GM12878 (cell line): Measurements from ENCODE around the gene CP. TPM values are rescaled to one million over a fixed set of nuclear protein-coding genes. Genes with fewer than 3 reads are reported as not detected.

Experiments
- ATAC-seq: fragments of 200-7000 bp; cut with Tn5 transposase; 3 replicates; pipeline ENCODE4 v1.9.1; 2020; ENCODE audit warnings: mild to moderate bottlenecking, moderate library complexity
- BruUV-seq: library from RNA; stranded (reverse); fragments of 400-500 nt; replicated peaks from 2 replicates; lab custom pipeline; 2021; lab: Mats Ljungman, UMichigan
- CTCF ChIA-PET: fragments of 300-600 bp; sonication (Branson Sonifier 250); formaldehyde crosslinking; extraction: SDS; loops from one replicate; lab custom pipeline; 2021; ENCODE audit warnings: inconsistent platforms; lab: Yijun Ruan, JAX
- POLR2A ChIA-PET: fragments of 350-600 bp; formaldehyde crosslinking; extraction: SDS; loops from one replicate; lab custom pipeline; 2021; ENCODE audit warnings: inconsistent platforms; lab: Charles Lee
- RAD21 ChIA-PET: fragments of 300-600 bp; sonication (Branson Sonifier 250); formaldehyde crosslinking; loops from one replicate; lab custom pipeline; 2023; ENCODE audit warnings: antibody characterized with exemption; ENCODE audit not compliant: unreplicated experiment; lab: Charles Lee
- SMC1A ChIA-PET: fragments of 300-600 bp; sonication (Branson Sonifier 250); formaldehyde crosslinking; loops from one replicate; lab custom pipeline; 2023; ENCODE audit not compliant: unreplicated experiment, uncharacterized antibody; lab: Charles Lee
- DNase-seq: peaks from one replicate; pipeline ENCODE4 v3.0.0-alpha.2; 2011; ENCODE audit warnings: low read depth, low spot score
- FAIRE-seq: peaks from 3 replicates; lab custom pipeline; 2011; peaks lifted over from hg19 to GRCh38; lab: Jason Lieb, UNC
- H2AFZ ChIP-seq: 2 replicates; pipeline ENCODE4 v1.6.0; 2011; ENCODE audit warnings: low read depth, low read length, control low read depth; ENCODE audit not compliant: control insufficient read depth
- H3K27ac ChIP-seq: 2 replicates; pipeline ENCODE4 v1.5.1; 2011; ENCODE audit warnings: control low read depth; ENCODE audit not compliant: control insufficient read depth, insufficient read depth
- H3K27me3 ChIP-seq, 2 experiments: replicated peaks in 1 of 2; 2 replicates each; pipeline versions ENCODE4 v1.6.0 to v1.6.1; 2011; ENCODE audit warnings: low read length in 1 of 2; ENCODE audit not compliant: control insufficient read depth in 2 of 2, insufficient read depth in 2 of 2
- H3K36me3 ChIP-seq, 2 experiments: 2 replicates each; pipeline ENCODE4 v1.5.1; 2011; ENCODE audit warnings: low read length in 1 of 2; ENCODE audit not compliant: control insufficient read depth in 2 of 2, insufficient read depth in 2 of 2
- H3K4me1 ChIP-seq: 2 replicates; pipeline ENCODE4 v1.6.1; 2011; ENCODE audit warnings: mild to moderate bottlenecking, low read length, moderate library complexity, mixed read lengths; ENCODE audit not compliant: control insufficient read depth, insufficient read depth
- H3K4me2 ChIP-seq: 2 replicates; pipeline ENCODE4 v1.6.0; 2011; ENCODE audit warnings: control low read depth; ENCODE audit not compliant: control insufficient read depth, insufficient read depth
- H3K4me3 ChIP-seq: fragments of 200-600 bp; sonication (generic); 2 replicates; pipeline ENCODE4 v1.5.1; 2016
- H3K79me2 ChIP-seq: 2 replicates; pipeline ENCODE4 v1.6.0; 2011; ENCODE audit warnings: low read length; ENCODE audit not compliant: control insufficient read depth, insufficient read depth
- H3K9ac ChIP-seq: 2 replicates; pipeline ENCODE4 v1.8.0; 2011; ENCODE audit warnings: low read length, control low read depth, mixed read lengths; ENCODE audit not compliant: control insufficient read depth, insufficient read depth
- H3K9me3 ChIP-seq: replicated peaks from 3 replicates; pipeline ENCODE4 v1.5.1; 2011; ENCODE audit warnings: mild to moderate bottlenecking, low read length; ENCODE audit not compliant: control insufficient read depth, insufficient read depth
- H4K20me1 ChIP-seq: 2 replicates; pipeline ENCODE4 v1.6.0; 2011; ENCODE audit not compliant: control insufficient read depth, insufficient read depth
- HCFC1 ChIP-seq: fragments of 150-350 bp; IDR thresholded peaks from 2 replicates; pipeline ENCODE4 v1.6.1; 2014; ENCODE audit warnings: low read length
- WGBS: methylation state at CpG from one replicate; pipeline ENCODE4 v1.1.6; 2016; ENCODE audit warnings: low lambda C conversion rate; ENCODE audit not compliant: insufficient replicate concordance, insufficient coverage; ENCODE audit errors: missing lambda C conversion rate; 5-methylcytosine and 5-hydroxymethylcytosine counted together
- in situ Hi-C: fragments of 300-500 bp; cut with MboI; formaldehyde crosslinking; loops from 9 replicates; pipeline ENCODE4 v1.14.3; 2018; ENCODE audit warnings: mixed read lengths
- intact Hi-C: fragments of 100-400 bp; cut with micrococcal nuclease; formaldehyde crosslinking; loops from one replicate; pipeline ENCODE4 v1.14.2; 2022; ENCODE audit not compliant: unreplicated experiment
- polyA plus RNA-seq, 11 experiments: library from polyadenylated mRNA; depleted of rRNA in 4 of 11; unstranded in 6 of 11; stranded (reverse) in 5 of 11; fragments of >200 nt; fragmentation: Nextera tagmentation in 4 of 11; fragmentation: Illumina TruSeq in 1 of 11; extraction: Ambion mirVana in 4 of 11; extraction: Trizol in 1 of 11; gene quantifications; 1 replicate in 1 of 11; 2 replicates in 10 of 11; pipeline versions ENCODE4 v1.2.1 to v1.2.3, GENCODE V29; 2011 to 2016; ENCODE audit warnings: inconsistent platforms in 2 of 11, missing spikeins in 2 of 11, low read depth in 1 of 11
- total RNA-seq, 4 experiments: library from RNA; depleted of rRNA in 3 of 4; stranded (reverse); fragments of >200 nt in 3 of 4; fragmentation: Illumina TruSeq in 1 of 4; extraction: Trizol in 1 of 4; gene quantifications; 2 replicates each; pipeline versions ENCODE4 v1.2.1 to v1.2.3, GENCODE V29; 2013 to 2021
- TF ChIP-seq, protein P1 (sequence below): fragments of 450-650 bp; IDR thresholded peaks from 2 replicates; pipeline ENCODE4 v1.6.1; 2017; ENCODE audit warnings: antibody characterized with exemption, mild to moderate bottlenecking, moderate library complexity

Gene CP
- total and polyA plus RNA-seq, 10 of the 15 experiments (the other 5 are each of a cell fraction or from before 2014, with no cell fraction given), result 0.14 to 1.2 (median 0.30) TPM; not detected in 6

- Histone ChIP-seq H2AFZ (no peak overlapping the region), H3K4me2 (no peak overlapping the region), H3K9me3 (no peaks in the 10 kb centered on the region), H4K20me1 (no peaks in the 10 kb centered on the region), H3K79me2 (no peaks in the 10 kb centered on the region), H3K36me3 (no peaks in the 10 kb centered on the region), H3K9ac (no peak overlapping the region), H3K4me3 (no peak overlapping the region), H3K4me1 (no peaks in the 10 kb centered on the region), H3K27ac (no peak overlapping the region), H3K27me3 (no peaks in the 10 kb centered on the region)
- POLR2A ChIA-PET, result no interaction called here
- no peak for FAIRE-seq
- TF ChIP-seq, protein P1, sequence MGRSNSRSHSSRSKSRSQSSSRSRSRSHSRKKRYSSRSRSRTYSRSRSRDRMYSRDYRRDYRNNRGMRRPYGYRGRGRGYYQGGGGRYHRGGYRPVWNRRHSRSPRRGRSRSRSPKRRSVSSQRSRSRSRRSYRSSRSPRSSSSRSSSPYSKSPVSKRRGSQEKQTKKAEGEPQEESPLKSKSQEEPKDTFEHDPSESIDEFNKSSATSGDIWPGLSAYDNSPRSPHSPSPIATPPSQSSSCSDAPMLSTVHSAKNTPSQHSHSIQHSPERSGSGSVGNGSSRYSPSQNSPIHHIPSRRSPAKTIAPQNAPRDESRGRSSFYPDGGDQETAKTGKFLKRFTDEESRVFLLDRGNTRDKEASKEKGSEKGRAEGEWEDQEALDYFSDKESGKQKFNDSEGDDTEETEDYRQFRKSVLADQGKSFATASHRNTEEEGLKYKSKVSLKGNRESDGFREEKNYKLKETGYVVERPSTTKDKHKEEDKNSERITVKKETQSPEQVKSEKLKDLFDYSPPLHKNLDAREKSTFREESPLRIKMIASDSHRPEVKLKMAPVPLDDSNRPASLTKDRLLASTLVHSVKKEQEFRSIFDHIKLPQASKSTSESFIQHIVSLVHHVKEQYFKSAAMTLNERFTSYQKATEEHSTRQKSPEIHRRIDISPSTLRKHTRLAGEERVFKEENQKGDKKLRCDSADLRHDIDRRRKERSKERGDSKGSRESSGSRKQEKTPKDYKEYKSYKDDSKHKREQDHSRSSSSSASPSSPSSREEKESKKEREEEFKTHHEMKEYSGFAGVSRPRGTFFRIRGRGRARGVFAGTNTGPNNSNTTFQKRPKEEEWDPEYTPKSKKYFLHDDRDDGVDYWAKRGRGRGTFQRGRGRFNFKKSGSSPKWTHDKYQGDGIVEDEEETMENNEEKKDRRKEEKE, result no peak
- TF ChIP-seq HCFC1, result no peak
- DNase-seq, result no peak
- ATAC-seq, result no peak
- SMC1A ChIA-PET, result no interaction called here
- in situ Hi-C loops, result no loop called here
- RAD21 ChIA-PET, result no interaction called here
- intact Hi-C loops, result no loop called here
- BruUV-seq, result no TSS peak
- WGBS, result 48% methylated on average over 4 of the region's 4 CpGs
- CTCF ChIA-PET, result no interaction called here
Observed at GRCh38 chr3:149235599-149236424, 14.2 kb upstream of the CP start.
